GM12873 (cell line): ENCODE measurements around the gene METTL26.

Experiments used
- CTCF ChIP-seq: IDR thresholded peaks from 2 replicates; pipeline ENCODE4 v1.5.1; 2012; ENCODE audit warnings: low read depth, mild to moderate bottlenecking, moderate library complexity, low read length, control low read depth; ENCODE audit not compliant: insufficient read depth; ENCODE audit errors: missing control alignments

The METTL26 gene

DNA sequence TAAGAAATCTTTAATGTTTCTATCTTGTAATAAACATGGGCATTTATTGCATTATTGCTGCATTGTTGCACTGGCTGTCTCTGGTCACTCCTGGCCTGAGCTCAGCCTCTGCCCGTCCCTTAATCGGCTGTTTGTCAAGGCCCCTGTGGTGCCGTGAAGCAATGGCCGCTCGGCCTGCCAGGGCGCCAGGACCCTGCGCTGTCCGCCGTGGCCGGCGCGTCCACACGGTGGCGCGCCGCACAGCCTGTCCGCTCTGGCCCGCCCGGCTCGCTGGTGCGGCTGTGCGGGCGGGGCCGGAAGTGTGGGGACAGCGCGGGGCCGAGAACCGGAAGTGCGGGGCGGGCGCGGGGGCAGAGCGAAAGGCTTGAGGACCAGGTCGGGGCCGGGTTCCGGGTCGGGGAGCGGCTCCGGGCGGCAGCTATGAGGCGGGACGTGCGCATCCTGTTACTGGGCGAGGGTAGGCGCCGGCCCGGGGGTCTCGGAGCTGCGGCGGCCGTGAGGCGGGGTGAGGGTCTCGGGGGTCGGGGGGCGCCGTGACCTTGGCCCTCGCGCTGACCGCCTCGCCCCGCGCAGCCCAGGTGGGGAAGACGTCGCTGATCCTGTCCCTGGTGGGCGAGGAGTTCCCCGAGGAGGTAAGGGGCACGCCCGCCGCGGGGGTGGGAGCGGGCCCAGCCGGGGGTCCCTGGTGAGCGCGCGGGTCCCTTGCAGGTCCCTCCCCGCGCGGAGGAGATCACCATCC lies 31.8 kb upstream of the METTL26 start, which contains the start of gene RHOT2:
TSS of gene RHOT2 (plus strand) at position 353 of the 739 bp plus-strand sequence. CDS start at position 421, 68 bp downstream.
- TF ChIP-seq CTCF = peak; percentile 83

DNA sequence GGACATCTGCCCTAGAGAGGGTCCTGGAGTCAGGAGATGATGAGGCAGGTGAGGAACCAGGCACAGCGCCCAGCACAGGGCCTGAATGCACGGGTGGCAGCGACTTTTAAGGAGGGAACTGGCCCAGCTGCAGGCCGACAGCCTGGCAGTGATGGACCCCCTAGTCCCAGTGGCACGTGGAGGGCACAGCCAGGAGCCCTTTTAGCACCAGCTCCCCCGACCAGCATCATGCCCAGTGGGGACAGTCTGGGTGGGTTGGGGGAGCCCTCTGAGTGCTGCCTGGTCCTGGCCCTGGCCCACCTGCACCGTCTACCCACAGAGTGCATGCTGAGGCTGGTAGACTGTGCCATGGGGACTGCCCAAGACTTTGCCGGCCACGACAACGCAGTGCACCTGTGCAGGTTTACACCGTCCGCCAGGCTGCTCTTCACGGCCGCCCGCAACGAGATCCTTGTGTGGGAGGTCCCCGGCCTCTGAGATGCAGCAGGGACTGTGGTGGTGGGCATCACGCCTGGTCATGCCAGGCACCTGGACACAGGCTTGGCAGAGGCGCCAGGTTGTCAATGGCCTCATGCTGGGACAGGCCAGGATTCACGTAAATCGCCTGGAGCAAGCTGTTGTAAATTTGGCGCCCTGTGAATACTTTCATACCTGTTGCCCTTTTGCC lies 31.1 kb upstream of the METTL26 start:
- TF ChIP-seq CTCF = no peak

DNA sequence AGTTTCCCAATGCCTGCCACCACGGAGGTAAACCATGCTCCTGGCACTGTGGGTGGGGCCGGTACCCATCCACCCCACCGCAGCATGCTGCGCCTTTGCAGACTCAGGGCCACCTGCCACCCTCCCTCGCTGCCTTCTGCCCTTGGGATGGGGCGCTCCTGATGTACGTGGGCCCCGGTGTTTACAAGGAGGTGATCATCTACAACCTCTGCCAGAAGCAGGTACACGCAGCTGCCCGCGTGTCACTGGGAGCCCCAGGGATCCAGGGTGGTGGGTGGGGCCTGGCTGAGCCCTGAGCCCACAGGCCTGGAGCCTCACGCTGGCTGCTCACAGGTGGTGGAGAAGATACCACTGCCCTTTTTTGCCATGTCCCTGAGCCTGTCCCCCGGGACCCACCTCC lies 30.5 kb upstream of the METTL26 start:
- TF ChIP-seq CTCF = no peak

GRCh38 chr16:662597-662996 lies 26.5 kb upstream of the METTL26 start:
- no peak for TF ChIP-seq CTCF

DNA sequence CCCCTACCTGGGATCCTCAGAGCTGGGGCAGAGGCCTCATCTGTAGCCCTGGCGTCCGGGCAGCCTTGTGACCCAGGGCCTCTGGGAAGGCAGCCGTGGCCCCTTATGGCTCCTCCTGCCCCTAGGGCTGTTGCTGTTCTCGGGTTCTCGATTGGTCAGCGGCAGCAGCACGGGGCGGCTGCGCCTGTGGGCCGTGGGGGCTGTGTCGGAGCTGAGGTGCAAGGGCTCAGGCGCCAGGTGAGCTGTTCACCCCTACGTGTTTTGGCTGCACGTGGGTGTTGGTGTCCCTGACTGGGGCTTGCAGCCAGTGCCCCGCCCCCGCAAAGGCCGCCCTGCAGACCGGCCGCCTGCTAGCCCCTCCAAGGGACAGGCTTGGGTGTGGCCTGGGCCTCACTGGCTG lies 26.0 kb upstream of the METTL26 start:
- TF ChIP-seq CTCF = no peak

DNA sequence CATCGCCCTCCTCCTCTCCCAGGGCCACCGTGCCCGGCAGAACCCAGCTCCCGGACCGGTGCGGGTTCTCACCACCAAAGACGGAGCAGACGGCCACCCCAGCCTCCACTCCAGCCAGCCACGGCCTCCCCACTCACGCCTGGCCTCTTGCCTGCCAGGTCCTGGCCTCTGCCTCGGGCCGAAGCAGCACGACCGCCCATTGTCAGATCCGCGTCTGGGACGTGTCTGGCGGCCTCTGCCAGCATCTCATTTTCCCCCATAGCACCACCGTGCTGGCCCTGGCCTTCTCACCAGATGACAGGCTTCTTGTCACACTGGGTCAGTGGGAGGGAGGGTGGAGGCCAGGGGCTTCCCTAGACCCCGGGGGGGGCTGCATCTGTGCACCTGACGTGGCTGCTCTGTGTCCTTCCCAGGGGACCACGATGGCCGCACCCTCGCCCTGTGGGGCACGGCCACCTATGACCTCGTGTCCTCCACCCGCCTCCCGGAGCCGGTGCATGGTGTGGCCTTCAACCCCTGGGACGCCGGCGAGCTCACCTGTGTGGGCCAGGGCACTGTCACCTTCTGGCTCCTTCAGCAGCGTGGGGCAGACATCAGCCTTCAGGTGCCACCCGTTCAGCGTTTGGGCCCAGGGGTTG lies 25.2 kb upstream of the METTL26 start:
- no peak for TF ChIP-seq CTCF

- peak; percentile 61 for TF ChIP-seq CTCF
These were observed 24.5 kb upstream of the METTL26 start for GRCh38 chr16:660459-661183.
